Heart left ventricle (tissue), 16 donors: ENCODE measurements around the gene ESPN. TPM values are rescaled to one million over a fixed set of nuclear protein-coding genes. Genes with fewer than 3 reads are reported as not detected.

Experiments
- ATAC-seq, 4 donors: fragments of 200-7000 bp; cut with Tn5 transposase; one replicate each; pipeline ENCODE4 v1.9.1; 2020 to 2022; ENCODE audit warnings: moderate library complexity in 4 of 4, mild to moderate bottlenecking in 3 of 4, moderate number of reproducible peaks in 1 of 4
- DNase-seq, 5 donors: peaks; one replicate each; pipeline ENCODE4 v3.0.0-alpha.2; 2020
- H3K27ac ChIP-seq, 12 donors: fragments of 200-600 bp; sonication (generic) in 4 of 12; one replicate each; pipeline versions ENCODE4 v1.5.0 to v1.8.0; 2016 to 2022; ENCODE audit warnings: mild to moderate bottlenecking in 2 of 12
- H3K27me3 ChIP-seq, 9 donors: fragments of 200-600 bp; sonication (generic) in 2 of 9; one replicate each; pipeline versions ENCODE4 v1.5.1 to v1.8.0; 2016 to 2022; ENCODE audit warnings: mild to moderate bottlenecking in 3 of 9
- H3K36me3 ChIP-seq, 9 donors: fragments of 200-600 bp; sonication (generic) in 2 of 9; one replicate each; pipeline versions ENCODE4 v1.5.0 to v1.8.0; 2018 to 2022; ENCODE audit warnings: mild to moderate bottlenecking in 2 of 9
- H3K4me1 ChIP-seq, 12 donors: fragments of 200-600 bp; sonication (generic) in 4 of 12; one replicate each; pipeline versions ENCODE4 v1.5.0 to v1.8.0; 2016 to 2022; ENCODE audit warnings: mild to moderate bottlenecking in 3 of 12
- H3K4me3 ChIP-seq, 12 donors: fragments of 200-600 bp; sonication (generic) in 4 of 12; one replicate each; pipeline versions ENCODE4 v1.5.0 to v1.8.0; 2017 to 2022; ENCODE audit warnings: mild to moderate bottlenecking in 9 of 12, moderate library complexity in 4 of 12
- H3K9me3 ChIP-seq, 12 donors: fragments of 200-600 bp; sonication (generic) in 4 of 12; one replicate each; pipeline versions ENCODE4 v1.5.0 to v1.8.0; 2016 to 2022; ENCODE audit warnings: mild to moderate bottlenecking in 1 of 12
- CTCF ChIP-seq, 12 donors: fragments of 200-600 bp; sonication (generic) in 4 of 12; IDR thresholded peaks; one replicate each; pipeline versions ENCODE4 v1.5.0 to v1.8.0; 2018 to 2022; ENCODE audit warnings: antibody characterized with exemption in 12 of 12, mild to moderate bottlenecking in 5 of 12
- POLR2A ChIP-seq, 2 donors: fragments of 450-650 bp; IDR thresholded peaks; one replicate each; pipeline ENCODE4 v1.6.1; 2017; ENCODE audit warnings: antibody characterized with exemption in 2 of 2, mild to moderate bottlenecking in 2 of 2, moderate library complexity in 2 of 2
- WGBS, 4 donors: extraction: QIAGEN DNeasy Blood & Tissue Kit in 2 of 4; methylation state at CpG; one replicate each; pipeline versions ENCODE4 v1.1.5 to v1.1.7; 2013 to 2018; 5-methylcytosine and 5-hydroxymethylcytosine counted together
- intact Hi-C, 10 donors: fragments of 100-400 bp; cut with DNase I; formaldehyde crosslinking; loops; one replicate each; pipeline versions ENCODE4 v1.11.1 to v1.14.2; 2022
- polyA plus RNA-seq, 2 donors: library from polyadenylated mRNA; stranded (reverse); fragments of 200-250 nt; gene quantifications; one replicate each; pipeline ENCODE4 v1.2.3, GENCODE V29; 2013
- total RNA-seq, 9 donors: library from RNA; depleted of rRNA in 2 of 9; stranded (reverse); fragments of >200 nt in 2 of 9; fragmentation: NEBNext Ultra II Directional in 3 of 9; extraction: Animal tissue kit (Norgen Biotek cat#: 25700) in 3 of 9; gene quantifications; one replicate each; pipeline versions ENCODE4 v1.1.0 to v1.2.4, GENCODE V29; 2016 to 2023
- donor health status: ischemic (EF 13 %, LVEDD 7.1; RV severe dilation, severe dysfunction).
- donor health status: healthy with polysubstance abuse.
- donor health status: DM: no; HTN: yes; CAD: no.
- donor health status: DM: no; HTN: no; CAD: no.
- donor health status: ischemic (EF 25% LVEDD 6.9; RV normal size, moderate dysfunction).
- donor health status: ischemic (EF 25% LVEDD 5.7; RV mildly dilated, moderate dysfunction).
- donor health status: healthy.
- donor health status: DM: yes; HTN: yes; CAD: no.
- donor health status: ischemic (EF 35%, LVEDD 5.7; RV mildly dilated, moderate dysfunction).
- donor health status: nonischemic (EF 11% LVEDD 7.7; RV severe dilation, severe dysfunction).
- donor health status: DM: yes; HTN: yes; CAD: no.
- donor health status: PGD.
- donor health status: ischemic (EF 29% LVEDD 5.4; RV normal size, mild dysfunction).
- donor health status: nonischemic (EF 23%, LVEDD 6.1; RV moderate dilation, normal function).

ESPN gene
- total and polyA plus RNA-seq, 11 donors: 0.10 to 1.3 (median 0.21) TPM; not detected in 6

GRCh38 chr1:6460301-6461050, 35.9 kb downstream of the ESPN start:
- WGBS, 4 donors: 17 to 34% (median 24%) methylated on average over 28 to 39 of the region's 39 CpGs
- peak in 1 of 4 donors; percentile 22 for ATAC-seq
- TF ChIP-seq CTCF (IDR thresholded peaks at IDR 0.05) (no peak), POLR2A (IDR thresholded peaks at IDR 0.05) (no peak)
- H3K36me3 ChIP-seq: peaks cover 0 to 24% (median 13%) of the 10 kb centered on the region in 9 donors
- peaks cover 0 to 33% (median 11%) of the 10 kb centered on the region in 12 donors for H3K4me1 ChIP-seq
- H3K4me3 ChIP-seq: peak overlapping the region in 10 of 12 donors; percentile 20 to 55 (median 34)
- no peaks in the 10 kb centered on the region for H3K9me3 ChIP-seq
- intact Hi-C loops: no loop called here
- H3K27me3 ChIP-seq: peaks cover 0 to 54% (median 24%) of the 10 kb centered on the region in 9 donors
- H3K27ac ChIP-seq: peak overlapping the region in 3 of 12 donors; percentile 39 to 52 (median 42)
- DNase-seq: no peak

- ATAC-seq: no peak
Measured at GRCh38 chr1:6461051-6461530, 36.5 kb downstream of the ESPN start.

DNA sequence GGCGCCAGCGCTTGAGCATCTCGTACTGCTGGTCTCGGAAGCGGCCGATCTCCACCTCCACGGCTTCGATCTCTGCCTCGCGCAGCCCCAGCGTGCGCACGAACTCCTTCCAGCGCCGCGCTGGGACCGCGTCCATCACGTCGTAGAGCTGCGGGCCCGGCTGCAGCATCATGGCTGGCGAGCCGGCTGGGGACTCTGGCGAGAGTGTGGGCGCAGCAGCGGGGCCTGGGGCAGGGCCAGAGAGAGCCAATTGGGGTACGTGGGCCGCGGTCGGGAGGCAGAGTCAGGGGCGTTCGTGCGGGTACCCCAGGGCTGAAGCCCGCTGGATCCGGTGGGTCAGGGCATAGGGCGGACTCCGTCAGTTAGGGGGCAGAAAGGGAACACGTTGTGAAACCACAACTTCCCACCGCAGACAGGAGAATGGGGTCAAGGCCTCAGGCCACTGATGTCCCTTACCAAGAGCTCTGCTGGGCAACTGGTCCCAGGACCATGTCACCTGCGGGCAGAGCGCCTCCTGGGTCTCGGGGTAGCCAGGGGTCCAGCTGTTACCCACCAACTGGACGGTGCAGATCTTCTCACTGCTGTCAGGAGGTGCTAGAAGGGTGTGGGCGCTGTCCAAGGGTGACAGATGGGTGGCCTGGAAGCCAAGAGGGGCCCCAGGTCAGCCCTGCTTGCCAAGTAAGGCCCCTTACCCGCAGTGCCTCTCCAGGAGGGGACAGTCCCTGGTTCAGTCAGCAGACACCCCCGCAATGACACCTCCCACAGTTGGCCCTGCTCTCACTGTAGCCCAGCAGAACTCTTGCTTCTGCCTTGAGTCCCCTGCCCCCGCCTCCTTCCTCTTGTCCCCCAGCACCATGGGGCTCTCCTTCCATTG, 37.2 kb downstream of the ESPN start:
- no peaks in the 10 kb centered on the region for H3K9me3 ChIP-seq
- H3K27me3 ChIP-seq: peaks cover 0 to 41% (median 13%) of the 10 kb centered on the region in 9 donors
- H3K27ac ChIP-seq: peak overlapping the region in 1 of 12 donors; percentile 29
- ATAC-seq (no peak), DNase-seq (no peak)
- H3K36me3 ChIP-seq: peaks cover 0 to 24% (median 13%) of the 10 kb centered on the region in 9 donors
- H3K4me1 ChIP-seq: peaks cover 0 to 36% (median 11%) of the 10 kb centered on the region in 12 donors
- 77 to 94% (median 86%) methylated on average over 44 to 48 of the region's 48 CpGs for WGBS, 4 donors
- H3K4me3 ChIP-seq: peak overlapping the region in 7 of 12 donors; percentile 24 to 55 (median 42)
- intact Hi-C loops: no loop called here
- TF ChIP-seq POLR2A (IDR thresholded peaks at IDR 0.05) (no peak), CTCF (IDR thresholded peaks at IDR 0.05) (no peak)

More at GRCh38 chr1:6461051-6461530, 36.5 kb downstream of the ESPN start:
- DNase-seq: no peak
- peak overlapping the region in 9 of 12 donors; percentile 21 to 55 (median 37) for H3K4me3 ChIP-seq
- peaks cover 0 to 34% (median 11%) of the 10 kb centered on the region in 12 donors for H3K4me1 ChIP-seq
- intact Hi-C loops: no loop called here
- 61 to 87% (median 70%) methylated on average over 40 of the region's 40 CpGs for WGBS, 4 donors
- no peaks in the 10 kb centered on the region for H3K9me3 ChIP-seq
- peak overlapping the region in 2 of 12 donors; percentile 29 to 52 for H3K27ac ChIP-seq
- H3K36me3 ChIP-seq: peaks cover 0 to 24% (median 13%) of the 10 kb centered on the region in 9 donors
- H3K27me3 ChIP-seq: peaks cover 0 to 48% (median 20%) of the 10 kb centered on the region in 9 donors
- TF ChIP-seq POLR2A (IDR thresholded peaks at IDR 0.05) (no peak), CTCF (IDR thresholded peaks at IDR 0.05) (no peak)
